Kidney (tissue), 22 donors: ENCODE results near the gene RGS3. TPM values are rescaled to one million over a fixed set of nuclear protein-coding genes. Genes with fewer than 3 reads are reported as not detected.

Source experiments
- DNase-seq, 5 donors: peaks; one replicate each; pipeline ENCODE4 v3.0.0-alpha.2; 2013 to 2020
- FAIRE-seq: peaks from 2 replicates; lab custom pipeline; 2012; peaks lifted over from hg19 to GRCh38; lab: Jason Lieb, UNC
- H3K27ac ChIP-seq, 2 donors: one replicate each; pipeline ENCODE4 v1.7.0; 2013; ENCODE audit warnings: low read depth in 2 of 2, low read length in 2 of 2, inconsistent platforms in 1 of 2
- H3K27me3 ChIP-seq: one replicate; pipeline ENCODE4 v1.7.1; 2013; ENCODE audit warnings: low read length, inconsistent platforms; ENCODE audit not compliant: control insufficient read depth, insufficient read depth
- H3K36me3 ChIP-seq, 3 donors: one replicate each; pipeline versions ENCODE4 v1.7.0 to v1.7.1; 2013; ENCODE audit warnings: low read length in 3 of 3, control low read depth in 1 of 3, inconsistent platforms in 1 of 3; ENCODE audit not compliant: insufficient read depth in 3 of 3, control insufficient read depth in 2 of 3
- H3K4me1 ChIP-seq, 3 donors: one replicate each; pipeline versions ENCODE4 v1.7.0 to v1.7.1; 2013; ENCODE audit warnings: low read length in 3 of 3, inconsistent platforms in 1 of 3, low read depth in 1 of 3; ENCODE audit not compliant: control insufficient read depth in 2 of 3, insufficient read depth in 2 of 3
- H3K4me3 ChIP-seq, 3 donors: one replicate each; pipeline versions ENCODE4 v1.7.0 to v1.8.1; 2013; ENCODE audit warnings: low read length in 3 of 3, control low read depth in 1 of 3, inconsistent platforms in 1 of 3
- H3K9ac ChIP-seq, 3 donors: one replicate each; pipeline versions ENCODE4 v1.7.0 to v1.7.1; 2013; ENCODE audit warnings: low read length in 3 of 3, control low read depth in 1 of 3, inconsistent platforms in 1 of 3
- H3K9me3 ChIP-seq, 3 donors: one replicate each; pipeline versions ENCODE4 v1.7.0 to v1.7.1; 2013; ENCODE audit warnings: low read length in 3 of 3, control low read depth in 1 of 3, inconsistent platforms in 1 of 3; ENCODE audit not compliant: control insufficient read depth in 2 of 3, insufficient read depth in 1 of 3
- intact Hi-C: fragments of 100-400 bp; cut with DNase I; formaldehyde crosslinking; loops from one replicate; pipeline ENCODE4 v1.11.1; 2022
- long read RNA-seq, 10 donors: library from polyadenylated mRNA in 1 of 10; unstranded in 1 of 10; transcript quantifications; one replicate each; pipeline ENCODE4 v2.0.0 and lab custom pipeline, GENCODE V29; 2021 to 2026
- polyA plus RNA-seq: library from polyadenylated mRNA; stranded (reverse); fragments of 350-450 nt; fragmentation: Illumina TruSeq; extraction: RNeasy Lipid Tissue Mini Kit (QIAGEN cat#74804); gene quantifications from one replicate; pipeline ENCODE4 v1.2.3, GENCODE V29; 2014; ENCODE audit warnings: low read depth, low replicate concordance; ENCODE audit not compliant: insufficient read depth
- total RNA-seq: library from RNA; stranded (reverse); fragmentation: NEBNext Ultra II Directional; extraction: Animal tissue kit (Norgen Biotek cat#: 25700); gene quantifications from one replicate; pipeline ENCODE4 v1.2.1, GENCODE V29; 2021
- TF ChIP-seq, protein P1 (sequence below): IDR thresholded peaks from 3 replicates; pipeline ENCODE4 v1.5.1; 2012; ENCODE audit warnings: mild to moderate bottlenecking, moderate library complexity, borderline replicate concordance; ENCODE audit not compliant: insufficient read depth; ENCODE audit errors: extremely low read depth
- donor health status: control.
- donor health status: control.
- donor health status: control.
- donor health status: control.
- donor health status: control.
- donor health status: DM: yes; HTN: yes; CAD: no.
- donor health status: Normal renal cell carcinoma (clear cell type).

Gene RGS3
- 114 TPM for total RNA-seq
- polyA plus RNA-seq, result 137 TPM
- long read RNA-seq, donor 1, transcript RGS3-211 (5 exons, 2,155 nt), result major isoform, 7 of 12 reads
- long read RNA-seq, donor 1, partial matches to known transcripts, result 5 of 12 reads
- long read RNA-seq, donor 1, other reads (novel, unspliced or antisense), result 0 of 12 reads
- long read RNA-seq, donor 2, full-length matches to known transcripts, result 4 of 11 reads
- long read RNA-seq, donor 2, partial matches to known transcripts, result 7 of 11 reads
- long read RNA-seq, donor 2, other reads (novel, unspliced or antisense), result 0 of 11 reads
- long read RNA-seq, donor 3, transcript RGS3-211 (5 exons, 2,155 nt), result major isoform, 11 of 12 reads
- long read RNA-seq, donor 3, partial matches to known transcripts, result 0 of 12 reads
- long read RNA-seq, donor 3, other reads (novel, unspliced or antisense), result 0 of 12 reads
- long read RNA-seq, donor 4, transcript RGS3-211 (5 exons, 2,155 nt), result major isoform, 8 of 15 reads
- long read RNA-seq, donor 4, partial matches to known transcripts, result 5 of 15 reads
- long read RNA-seq, donor 4, other reads (novel, unspliced or antisense), result 0 of 15 reads
- long read RNA-seq, donor 5, result 0 reads
- long read RNA-seq, donor 6, transcript RGS3-211 (5 exons, 2,155 nt), result major isoform, 5 of 5 reads
- long read RNA-seq, donor 6, partial matches to known transcripts, result 0 of 5 reads
- long read RNA-seq, donor 6, other reads (novel, unspliced or antisense), result 0 of 5 reads
- long read RNA-seq, donor 7, full-length matches to known transcripts, result 40 of 106 reads
- long read RNA-seq, donor 7, partial matches to known transcripts, result 26 of 106 reads
- long read RNA-seq, donor 7, other reads (novel, unspliced or antisense), result 40 of 106 reads
- long read RNA-seq, donor 8, full-length matches to known transcripts, result 12 of 12 reads
- long read RNA-seq, donor 8, partial matches to known transcripts, result 0 of 12 reads
- long read RNA-seq, donor 8, other reads (novel, unspliced or antisense), result 0 of 12 reads
- long read RNA-seq, donor 9, transcript RGS3-211 (5 exons, 2,155 nt), result major isoform, 5 of 5 reads
- long read RNA-seq, donor 9, partial matches to known transcripts, result 0 of 5 reads
- long read RNA-seq, donor 9, other reads (novel, unspliced or antisense), result 0 of 5 reads
- long read RNA-seq, donor 10, full-length matches to known transcripts, result 10 of 10 reads
- long read RNA-seq, donor 10, partial matches to known transcripts, result 0 of 10 reads
- long read RNA-seq, donor 10, other reads (novel, unspliced or antisense), result 0 of 10 reads

- no peaks in the 10 kb centered on the region for H3K9me3 ChIP-seq
- FAIRE-seq (no peak), DNase-seq (peak; percentile 87 to 93 (median 90))
- H3K27ac ChIP-seq, result peak within 1 kb of the TSS; percentile 90 to 95
- peak within 1 kb of the TSS in 2 of 3 donors; percentile 63 to 65 for H3K9ac ChIP-seq
- H3K36me3 ChIP-seq, result no peaks in the 10 kb centered on the region
- H3K4me1 ChIP-seq, result peaks cover 3 to 26% (median 19%) of the 10 kb centered on the region in 3 donors
- intact Hi-C loops, result no loop called here
- H3K4me3 ChIP-seq, result peak within 1 kb of the TSS; percentile 34 to 67 (median 53)
- no peaks in the 10 kb centered on the region for H3K27me3 ChIP-seq
- TF ChIP-seq, protein P1, sequence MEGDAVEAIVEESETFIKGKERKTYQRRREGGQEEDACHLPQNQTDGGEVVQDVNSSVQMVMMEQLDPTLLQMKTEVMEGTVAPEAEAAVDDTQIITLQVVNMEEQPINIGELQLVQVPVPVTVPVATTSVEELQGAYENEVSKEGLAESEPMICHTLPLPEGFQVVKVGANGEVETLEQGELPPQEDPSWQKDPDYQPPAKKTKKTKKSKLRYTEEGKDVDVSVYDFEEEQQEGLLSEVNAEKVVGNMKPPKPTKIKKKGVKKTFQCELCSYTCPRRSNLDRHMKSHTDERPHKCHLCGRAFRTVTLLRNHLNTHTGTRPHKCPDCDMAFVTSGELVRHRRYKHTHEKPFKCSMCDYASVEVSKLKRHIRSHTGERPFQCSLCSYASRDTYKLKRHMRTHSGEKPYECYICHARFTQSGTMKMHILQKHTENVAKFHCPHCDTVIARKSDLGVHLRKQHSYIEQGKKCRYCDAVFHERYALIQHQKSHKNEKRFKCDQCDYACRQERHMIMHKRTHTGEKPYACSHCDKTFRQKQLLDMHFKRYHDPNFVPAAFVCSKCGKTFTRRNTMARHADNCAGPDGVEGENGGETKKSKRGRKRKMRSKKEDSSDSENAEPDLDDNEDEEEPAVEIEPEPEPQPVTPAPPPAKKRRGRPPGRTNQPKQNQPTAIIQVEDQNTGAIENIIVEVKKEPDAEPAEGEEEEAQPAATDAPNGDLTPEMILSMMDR, result no peak
Observed at GRCh38 chr9:113463418-113464285, at the start of gene RGS3. RGS3 (plus strand) TSS chr9:113463727; CDS start chr9:113463803, 76 bp downstream.

- H3K36me3 ChIP-seq, result no peaks in the 10 kb centered on the region
- no peak for FAIRE-seq
- intact Hi-C loops, result no loop called here
Observed at GRCh38 chr9:113416149-113416721, 47.3 kb upstream of the RGS3 start.

More at GRCh38 chr9:113416149-113416721, 47.3 kb upstream of the RGS3 start:
- TF ChIP-seq, protein P1, result no peak
- no peaks in the 10 kb centered on the region for H3K4me1 ChIP-seq
- no peak overlapping the region for H3K4me3 ChIP-seq
- no peak overlapping the region for H3K27ac ChIP-seq
- no peak overlapping the region for H3K9ac ChIP-seq
- H3K27me3 ChIP-seq, result no peaks in the 10 kb centered on the region
- peak in 1 of 5 donors; percentile 18 for DNase-seq
- H3K9me3 ChIP-seq, result no peaks in the 10 kb centered on the region
